IMR-90 (cell line): ENCODE measurements around the gene STAT5A. TPM values are rescaled to one million over a fixed set of nuclear protein-coding genes. Genes with fewer than 3 reads are reported as not detected.
"Not testable (repeated sequence)": the region's sequence is repeated elsewhere in the genome, so short reads cannot be mapped to it uniquely, and the experiment has no call there.

Experiments
- ATAC-seq: fragments of 200-7000 bp; cut with Tn5 transposase; 2 replicates; pipeline ENCODE4 v1.9.1; 2020; ENCODE audit warnings: low read depth, mild to moderate bottlenecking, moderate library complexity
- BruUV-seq: library from RNA; stranded (reverse); fragments of 400-500 nt; replicated peaks from 2 replicates; lab custom pipeline; 2021; lab: Mats Ljungman, UMichigan
- CTCF ChIA-PET: fragments of 300-600 bp; formaldehyde crosslinking; extraction: SDS; loops from one replicate; lab custom pipeline; 2021; ENCODE audit warnings: antibody characterized with exemption; lab: Yijun Ruan, JAX
- POLR2A ChIA-PET: fragments of 300-600 bp; sonication (Branson Sonifier 250); formaldehyde crosslinking; loops from one replicate; lab custom pipeline; 2022; ENCODE audit warnings: antibody characterized with exemption; ENCODE audit not compliant: unreplicated experiment; lab: Charles Lee
- DNase-seq: peaks from one replicate; pipeline ENCODE4 v3.0.0; 2013
- H2AFZ ChIP-seq: replicated peaks from 2 replicates; pipeline ENCODE3; 2013; ENCODE audit warnings: low read length, mild to moderate bottlenecking; ENCODE audit not compliant: poor library complexity
- H2AK5ac ChIP-seq: 2 replicates; pipeline ENCODE4 v1.6.1; 2013; ENCODE audit warnings: low read depth, low read length, inconsistent platforms
- H2AK9ac ChIP-seq: replicated peaks from 2 replicates; pipeline ENCODE3; 2013; ENCODE audit warnings: mild to moderate bottlenecking, low read depth, low read length, moderate library complexity; ENCODE audit not compliant: poor library complexity
- H2BK120ac ChIP-seq: 2 replicates; pipeline ENCODE4 v1.6.1; 2013; ENCODE audit warnings: low read depth, low read length, inconsistent platforms
- H2BK15ac ChIP-seq: 3 replicates; pipeline ENCODE4 v1.6.1; 2013; ENCODE audit warnings: low read depth, low read length, inconsistent platforms
- H2BK20ac ChIP-seq: 2 replicates; pipeline ENCODE4 v1.6.1; 2013; ENCODE audit warnings: low read depth, mild to moderate bottlenecking, inconsistent platforms, low read length, moderate library complexity
- H2BK5ac ChIP-seq: 2 replicates; pipeline ENCODE4 v1.6.1; 2013; ENCODE audit warnings: mild to moderate bottlenecking, low read depth, low read length, inconsistent platforms; ENCODE audit not compliant: poor library complexity, severe bottlenecking
- H3K14ac ChIP-seq: replicated peaks from 2 replicates; pipeline ENCODE4 v1.6.1; 2013; ENCODE audit warnings: low read depth, low read length, inconsistent platforms
- H3K18ac ChIP-seq: 2 replicates; pipeline ENCODE4 v1.6.1; 2013; ENCODE audit warnings: low read depth, low read length, control low read depth
- H3K23ac ChIP-seq: 2 replicates; pipeline ENCODE4 v1.6.1; 2013; ENCODE audit warnings: low read depth, low read length, inconsistent platforms
- H3K27ac ChIP-seq: 2 replicates; pipeline ENCODE4 v1.5.1; 2013; ENCODE audit warnings: mild to moderate bottlenecking, control low read depth, low read length; ENCODE audit not compliant: insufficient read depth
- H3K27me3 ChIP-seq: 2 replicates; pipeline ENCODE4 v1.6.1; 2013; ENCODE audit warnings: low read length; ENCODE audit not compliant: control insufficient read depth, insufficient read depth
- H3K36me3 ChIP-seq: 2 replicates; pipeline ENCODE4 v1.6.1; 2013; ENCODE audit warnings: low read length, mixed read lengths; ENCODE audit not compliant: control insufficient read depth, insufficient read depth
- H3K4ac ChIP-seq: 2 replicates; pipeline ENCODE4 v1.6.1; 2013; ENCODE audit warnings: low read depth, low read length, inconsistent platforms
- H3K4me1 ChIP-seq: 2 replicates; pipeline ENCODE4 v1.6.1; 2013; ENCODE audit warnings: low read length, mixed read lengths; ENCODE audit not compliant: control insufficient read depth, insufficient read depth
- H3K4me2 ChIP-seq: 2 replicates; pipeline ENCODE4 v1.6.1; 2013; ENCODE audit warnings: low read depth, mild to moderate bottlenecking, control low read depth, low read length, moderate library complexity
- H3K4me3 ChIP-seq: 2 replicates; pipeline ENCODE4 v1.5.1; 2013; ENCODE audit warnings: low read depth, mild to moderate bottlenecking, control low read depth, low read length, moderate library complexity; ENCODE audit not compliant: insufficient read depth
- H3K56ac ChIP-seq: 2 replicates; pipeline ENCODE4 v1.6.1; 2013; ENCODE audit warnings: low read length, inconsistent platforms; ENCODE audit not compliant: insufficient read depth; ENCODE audit errors: extremely low read depth
- H3K79me1 ChIP-seq, 2 experiments: 2 replicates each; pipeline ENCODE4 v1.6.1; 2013; ENCODE audit warnings: low read length in 2 of 2, inconsistent platforms in 1 of 2, low read depth in 1 of 2
- H3K9ac ChIP-seq: 2 replicates; pipeline ENCODE4 v1.6.1; 2013; ENCODE audit warnings: low read depth, low read length, control low read depth
- H3K9me1 ChIP-seq: 2 replicates; pipeline ENCODE4 v1.6.1; 2013; ENCODE audit warnings: low read length, inconsistent platforms; ENCODE audit not compliant: insufficient read depth
- H3K9me3 ChIP-seq: 2 replicates; pipeline ENCODE4 v1.6.1; 2013; ENCODE audit warnings: low read length; ENCODE audit not compliant: control insufficient read depth, insufficient read depth
- H4K20me1 ChIP-seq: 2 replicates; pipeline ENCODE4 v1.6.1; 2013; ENCODE audit warnings: low read length, inconsistent platforms; ENCODE audit not compliant: insufficient read depth
- H4K5ac ChIP-seq: 2 replicates; pipeline ENCODE4 v1.6.1; 2013; ENCODE audit warnings: mild to moderate bottlenecking, low read depth, low read length, control low read depth
- H4K8ac ChIP-seq, 2 experiments: 2 replicates each; pipeline ENCODE4 v1.6.1; 2013; ENCODE audit warnings: low read depth in 2 of 2, low read length in 2 of 2, control low read depth in 1 of 2, inconsistent platforms in 1 of 2
- H4K91ac ChIP-seq: 2 replicates; pipeline ENCODE4 v1.6.1; 2013; ENCODE audit warnings: low read depth, low read length, inconsistent platforms; ENCODE audit not compliant: insufficient read depth
- CHD1 ChIP-seq: IDR thresholded peaks from 2 replicates; pipeline ENCODE4 v1.6.1; 2012; ENCODE audit warnings: low read depth, low read length, improper control_type of control experiment
- MAFK ChIP-seq: IDR thresholded peaks from 2 replicates; pipeline ENCODE4 v1.6.1; 2012; ENCODE audit warnings: low read depth, low read length, improper control_type of control experiment
- MAZ ChIP-seq: IDR thresholded peaks from 2 replicates; pipeline ENCODE4 v1.6.1; 2012; ENCODE audit warnings: low read depth, mild to moderate bottlenecking, low read length, improper control_type of control experiment, moderate library complexity, borderline replicate concordance
- POLR2A ChIP-seq: IDR thresholded peaks from 2 replicates; pipeline ENCODE4 v1.6.1; 2012; ENCODE audit warnings: mild to moderate bottlenecking, low read depth, low read length
- RAD21 ChIP-seq: IDR thresholded peaks from 2 replicates; pipeline ENCODE4 v1.6.1; 2012; ENCODE audit warnings: low read length, improper control_type of control experiment
- RCOR1 ChIP-seq: IDR thresholded peaks from 2 replicates; pipeline ENCODE4 v1.6.1; 2012; ENCODE audit warnings: mild to moderate bottlenecking, low read length, improper control_type of control experiment; ENCODE audit not compliant: insufficient replicate concordance
- RFX5 ChIP-seq: IDR thresholded peaks from 2 replicates; pipeline ENCODE4 v1.8.0; 2012; ENCODE audit warnings: low read depth, mild to moderate bottlenecking, low read length, moderate library complexity
- WGBS, 2 experiments: methylation state at CpG; one replicate each; pipeline versions ENCODE4 v1.1.5 to v1.1.7; 2013; ENCODE audit warnings: missing lambda C conversion rate in 2 of 2; ENCODE audit not compliant: insufficient read length in 1 of 2; ENCODE audit errors: extremely low coverage in 2 of 2; 5-methylcytosine and 5-hydroxymethylcytosine counted together
- dilution Hi-C: fragments of 300-500 bp; cut with HindIII; formaldehyde crosslinking; loops from one replicate; pipeline ENCODE4 v1.14.3; 2018; ENCODE audit warnings: low sequenced_read_pairs; ENCODE audit not compliant: unreplicated experiment
- in situ Hi-C: fragments of 300-500 bp; cut with MboI; formaldehyde crosslinking; loops from 3 replicates; pipeline ENCODE4 v1.14.3; 2019; ENCODE audit warnings: low sequenced_read_pairs, inconsistent platforms, mixed read lengths
- intact Hi-C: fragments of 100-400 bp; cut with micrococcal nuclease; formaldehyde crosslinking; loops from 2 replicates; pipeline ENCODE4 v1.10.0; 2022
- polyA plus RNA-seq, 3 experiments: library from polyadenylated mRNA; depleted of rRNA; stranded (reverse); fragments of >200 nt; gene quantifications; 2 replicates each; pipeline ENCODE4 v1.2.3, GENCODE V29; 2012; ENCODE audit warnings: low replicate concordance in 1 of 3
- total RNA-seq: library from RNA; depleted of rRNA; stranded (reverse); fragments of >200 nt; gene quantifications from 2 replicates; pipeline ENCODE4 v1.2.3, GENCODE V29; 2012

STAT5A gene
- total and polyA plus RNA-seq, 2 of the 4 experiments (the other 2 are of a cell fraction): 1.3 to 1.4 TPM

- in situ Hi-C loops: no loop called here
These were observed 48.1 kb upstream of the STAT5A start for GRCh38 chr17:42240201-42240600.

GRCh38 chr17:42240863-42241262, 47.4 kb upstream of the STAT5A start:
- H3K36me3 ChIP-seq, H4K91ac ChIP-seq, H3K14ac ChIP-seq, H2BK5ac ChIP-seq, BruUV-seq, in situ Hi-C loops, dilution Hi-C loops, H3K9ac ChIP-seq, H3K4me3 ChIP-seq, H3K27ac ChIP-seq, H4K5ac ChIP-seq, CTCF ChIA-PET, H3K4me1 ChIP-seq, H2BK20ac ChIP-seq, H2BK120ac ChIP-seq, ATAC-seq, H4K8ac ChIP-seq, H3K9me3 ChIP-seq, H3K4ac ChIP-seq, H3K18ac ChIP-seq, H2AK9ac ChIP-seq, POLR2A ChIA-PET, H3K27me3 ChIP-seq, H3K4me2 ChIP-seq, H2AK5ac ChIP-seq, intact Hi-C loops, H2AFZ ChIP-seq, H2BK15ac ChIP-seq, DNase-seq, H3K56ac ChIP-seq, H3K23ac ChIP-seq: not testable (repeated sequence)
- Histone ChIP-seq H3K9me1 (peaks cover 11% of the 10 kb centered on the region), H4K20me1 (peaks cover 32% of the 10 kb centered on the region), H3K79me1 (peaks cover 24 to 64% of the 10 kb centered on the region in 2 experiments)
- no CpG with 5 or more reads among the region's 4 CpGs for WGBS, 2 experiments

More at GRCh38 chr17:42240201-42240600, 48.1 kb upstream of the STAT5A start:
- WGBS, 2 experiments: 96% methylated on average over 4 of the region's 5 CpGs; no CpG with 5 or more reads in 1 of the 2 experiments
- no peak overlapping the region for H2BK15ac ChIP-seq
- H2BK120ac ChIP-seq: no peak overlapping the region
- no peak overlapping the region for H3K4me2 ChIP-seq
- no peak overlapping the region for H3K9ac ChIP-seq
- H2BK5ac ChIP-seq: no peak overlapping the region
- no peak overlapping the region for H3K4me3 ChIP-seq
- peaks cover 25 to 63% of the 10 kb centered on the region in 2 experiments for H3K79me1 ChIP-seq
- H3K4ac ChIP-seq: no peak overlapping the region
- no peak overlapping the region for H3K14ac ChIP-seq
- no peak overlapping the region for H4K5ac ChIP-seq
- no peak overlapping the region for H2AK9ac ChIP-seq
- DNase-seq: no peak
- no peaks in the 10 kb centered on the region for H3K9me3 ChIP-seq
- H3K36me3 ChIP-seq: no peaks in the 10 kb centered on the region
- H3K56ac ChIP-seq: no peak overlapping the region
- peaks cover 11% of the 10 kb centered on the region for H3K9me1 ChIP-seq
- POLR2A ChIA-PET: no interaction called here
- no peak overlapping the region for H3K23ac ChIP-seq
- no peak overlapping the region for H2AK5ac ChIP-seq
- H2BK20ac ChIP-seq: no peak overlapping the region
- TF ChIP-seq MAFK (no peak), CHD1 (no peak), POLR2A (no peak), MAZ (no peak), RFX5 (no peak), RCOR1 (no peak), RAD21 (no peak)
- no peak overlapping the region for H3K18ac ChIP-seq
- H3K4me1 ChIP-seq: peaks cover 2% of the 10 kb centered on the region; the same call in 1 of the 2 replicates
- H2AFZ ChIP-seq: no peak overlapping the region
- no peaks in the 10 kb centered on the region for H3K27me3 ChIP-seq
- H3K27ac ChIP-seq: no peak overlapping the region
- CTCF ChIA-PET: no interaction called here
- H4K8ac ChIP-seq: no peak overlapping the region
- BruUV-seq: no TSS peak
- no peak for ATAC-seq
- no peak overlapping the region for H4K91ac ChIP-seq
- H4K20me1 ChIP-seq: peaks cover 35% of the 10 kb centered on the region
- intact Hi-C loops: no loop called here
- dilution Hi-C loops: no loop called here
